ENCODE measurements around the gene LRRC49.

DNA sequence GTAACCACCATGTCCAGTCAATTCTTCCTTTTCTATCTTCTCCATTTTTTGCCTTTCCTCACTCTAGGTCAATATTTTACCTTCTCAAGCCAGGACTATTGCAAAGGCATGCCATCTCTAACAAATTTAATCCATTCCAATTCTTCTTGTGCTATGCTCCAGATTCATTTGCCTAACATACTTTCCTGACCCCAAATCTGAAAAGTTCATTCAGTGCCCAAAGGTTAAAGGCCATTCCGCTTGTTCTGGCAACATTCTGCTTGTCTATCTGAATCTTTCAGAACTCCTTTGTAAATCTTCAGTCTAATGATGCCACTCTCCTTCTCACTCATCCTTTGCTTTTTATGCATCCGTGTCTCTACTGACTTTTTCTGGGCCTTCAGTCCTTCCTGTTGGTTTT, 15.9 kb upstream of the LRRC49 start:
- TF ChIP-seq, protein P1, sequence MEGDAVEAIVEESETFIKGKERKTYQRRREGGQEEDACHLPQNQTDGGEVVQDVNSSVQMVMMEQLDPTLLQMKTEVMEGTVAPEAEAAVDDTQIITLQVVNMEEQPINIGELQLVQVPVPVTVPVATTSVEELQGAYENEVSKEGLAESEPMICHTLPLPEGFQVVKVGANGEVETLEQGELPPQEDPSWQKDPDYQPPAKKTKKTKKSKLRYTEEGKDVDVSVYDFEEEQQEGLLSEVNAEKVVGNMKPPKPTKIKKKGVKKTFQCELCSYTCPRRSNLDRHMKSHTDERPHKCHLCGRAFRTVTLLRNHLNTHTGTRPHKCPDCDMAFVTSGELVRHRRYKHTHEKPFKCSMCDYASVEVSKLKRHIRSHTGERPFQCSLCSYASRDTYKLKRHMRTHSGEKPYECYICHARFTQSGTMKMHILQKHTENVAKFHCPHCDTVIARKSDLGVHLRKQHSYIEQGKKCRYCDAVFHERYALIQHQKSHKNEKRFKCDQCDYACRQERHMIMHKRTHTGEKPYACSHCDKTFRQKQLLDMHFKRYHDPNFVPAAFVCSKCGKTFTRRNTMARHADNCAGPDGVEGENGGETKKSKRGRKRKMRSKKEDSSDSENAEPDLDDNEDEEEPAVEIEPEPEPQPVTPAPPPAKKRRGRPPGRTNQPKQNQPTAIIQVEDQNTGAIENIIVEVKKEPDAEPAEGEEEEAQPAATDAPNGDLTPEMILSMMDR (conservative IDR thresholded peaks at IDR 0.05; ENCODE audit: low read length): no peak
- TF ChIP-seq EZH2phosphoT487 (IDR thresholded peaks at IDR 0.05; ENCODE audit: borderline replicate concordance, low read depth, low read length): no peak
